MM.1S (cell line): ENCODE measurements around the gene KLF9.

Experiments used
- DNase-seq: peaks from one replicate; pipeline ENCODE4 v3.0.0-alpha.2; 2015
- H2AFZ ChIP-seq: fragments of 300-600 bp; sonication (generic); 2 replicates; pipeline ENCODE4 v1.6.0; 2016; ENCODE audit warnings: antibody characterized with exemption, low read length
- H3F3A ChIP-seq: fragments of 300-600 bp; sonication (generic); 2 replicates; pipeline ENCODE4 v1.6.1; 2016; ENCODE audit warnings: mild to moderate bottlenecking, antibody characterized with exemption, low read length, moderate library complexity, mixed read lengths; ENCODE audit not compliant: insufficient read depth
- H3K27ac ChIP-seq: fragments of 300-600 bp; sonication (generic); 2 replicates; pipeline ENCODE4 v1.5.1; 2016; ENCODE audit warnings: mild to moderate bottlenecking, low read length
- H3K27me3 ChIP-seq: fragments of 300-600 bp; sonication (generic); replicated peaks from 2 replicates; pipeline ENCODE4 v1.6.0; 2016; ENCODE audit warnings: low read length; ENCODE audit not compliant: insufficient read depth
- H3K36me3 ChIP-seq: fragments of 300-600 bp; sonication (generic); replicated peaks from 2 replicates; pipeline ENCODE4 v1.6.1; 2016; ENCODE audit warnings: mild to moderate bottlenecking, low read length, mixed read lengths; ENCODE audit not compliant: insufficient read depth
- H3K4me1 ChIP-seq: fragments of 300-600 bp; sonication (generic); 2 replicates; pipeline ENCODE4 v1.6.1; 2016; ENCODE audit warnings: low read length, mixed read lengths
- H3K4me2 ChIP-seq: fragments of 300-600 bp; sonication (generic); 2 replicates; pipeline ENCODE4 v1.6.0; 2016; ENCODE audit warnings: low read depth, low read length
- H3K4me3 ChIP-seq: fragments of 300-600 bp; sonication (generic); 2 replicates; pipeline ENCODE4 v1.5.1; 2016; ENCODE audit warnings: low read length, mixed read lengths
- H3K79me2 ChIP-seq: fragments of 300-600 bp; sonication (generic); 2 replicates; pipeline ENCODE4 v1.6.1; 2016; ENCODE audit warnings: mixed run types, low read length, mixed read lengths
- H3K9ac ChIP-seq: fragments of 300-600 bp; sonication (generic); 2 replicates; pipeline ENCODE4 v1.6.1; 2016; ENCODE audit warnings: low read length, mixed read lengths
- H3K9me2 ChIP-seq: fragments of 300-600 bp; sonication (generic); replicated peaks from 2 replicates; pipeline ENCODE4 v1.6.1; 2016; ENCODE audit warnings: mild to moderate bottlenecking, low read length, mixed read lengths; ENCODE audit not compliant: insufficient read depth
- H3K9me3 ChIP-seq: fragments of 300-600 bp; sonication (generic); replicated peaks from 2 replicates; pipeline ENCODE4 v1.6.1; 2016; ENCODE audit warnings: mild to moderate bottlenecking, low read length, mixed read lengths; ENCODE audit not compliant: insufficient read depth
- H4K20me1 ChIP-seq: fragments of 300-600 bp; sonication (generic); 2 replicates; pipeline ENCODE4 v1.6.1; 2016; ENCODE audit warnings: mild to moderate bottlenecking, low read length, moderate library complexity, mixed read lengths; ENCODE audit not compliant: insufficient read depth
- CTCF ChIP-seq: fragments of 300-600 bp; sonication (generic); IDR thresholded peaks from 2 replicates; pipeline ENCODE4 v1.5.1; 2016; ENCODE audit warnings: antibody characterized with exemption, low read length, mixed read lengths
- EZH2 ChIP-seq: fragments of 300-600 bp; sonication (generic); optimal IDR thresholded peaks from 2 replicates; pipeline ENCODE3; 2017; ENCODE audit warnings: low read depth, mild to moderate bottlenecking, antibody characterized with exemption, low read length, mixed read lengths
- EZH2phosphoT487 ChIP-seq: fragments of 300-600 bp; sonication (generic); IDR thresholded peaks from 2 replicates; pipeline ENCODE4 v1.6.1; 2018; ENCODE audit warnings: antibody characterized with exemption, low read length

The KLF9 gene

DNA sequence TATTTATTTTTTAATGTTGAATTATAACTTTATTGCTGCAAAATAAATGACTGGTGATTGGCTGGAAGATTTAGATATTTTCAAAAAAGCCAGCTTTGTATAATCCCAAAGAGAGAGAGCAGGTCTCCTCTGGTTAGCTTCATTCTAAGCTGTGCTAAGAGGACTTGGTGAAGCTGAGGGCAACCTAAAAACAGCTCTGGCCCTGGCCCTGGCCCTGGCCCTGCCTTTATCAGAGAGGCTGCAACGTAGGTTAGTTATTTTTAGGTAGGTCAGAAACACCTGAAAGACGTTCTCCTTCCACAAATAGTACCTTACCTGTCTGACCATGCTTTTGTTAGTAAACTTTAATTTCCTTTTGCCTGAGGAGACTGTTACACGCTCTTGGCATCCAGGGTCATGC, 58.7 kb downstream of the KLF9 start:
- H3K36me3 ChIP-seq = no peaks in the 10 kb centered on the region
- no peak overlapping the region for H3K9ac ChIP-seq
- no peaks in the 10 kb centered on the region for H4K20me1 ChIP-seq
- no peak overlapping the region for H2AFZ ChIP-seq
- H3K9me3 ChIP-seq = no peaks in the 10 kb centered on the region
- no peak overlapping the region for H3K4me3 ChIP-seq
- no peaks in the 10 kb centered on the region for H3K27me3 ChIP-seq
- no peaks in the 10 kb centered on the region for H3K9me2 ChIP-seq
- H3K4me2 ChIP-seq = no peak overlapping the region
- no peak for TF ChIP-seq EZH2phosphoT487
- H3F3A ChIP-seq = no peaks in the 10 kb centered on the region
- no peak for DNase-seq
- no peak overlapping the region for H3K27ac ChIP-seq
- no peaks in the 10 kb centered on the region for H3K79me2 ChIP-seq
- no peaks in the 10 kb centered on the region for H3K4me1 ChIP-seq

- TF ChIP-seq CTCF (peak; percentile 19), EZH2 (no peak), EZH2phosphoT487 (no peak)
- H3K27me3 ChIP-seq = no peaks in the 10 kb centered on the region
These were observed 61.7 kb downstream of the KLF9 start for GRCh38 chr9:70352802-70353201.

DNA sequence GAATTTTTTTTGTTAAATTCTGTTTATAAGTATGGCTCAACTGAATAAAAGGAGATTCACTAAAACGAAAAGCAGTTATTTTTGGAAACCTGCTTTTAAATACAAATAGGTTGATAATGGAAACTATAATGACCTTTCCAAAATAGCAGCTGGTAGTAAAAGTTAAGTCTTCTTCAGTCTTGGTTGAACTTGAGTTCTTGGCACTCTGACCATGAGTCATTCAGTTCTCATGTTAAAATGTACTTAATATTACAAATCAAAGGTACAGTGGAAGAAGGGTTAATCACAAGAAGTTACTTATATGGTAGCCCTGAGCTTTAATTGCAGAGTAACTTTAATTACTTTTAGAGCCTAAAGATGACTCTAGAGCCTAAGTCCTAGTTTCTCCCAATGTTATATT, 62.1 kb downstream of the KLF9 start:
- Histone ChIP-seq H3K4me1 (no peaks in the 10 kb centered on the region), H4K20me1 (no peaks in the 10 kb centered on the region), H3K9ac (no peak overlapping the region), H3F3A (no peaks in the 10 kb centered on the region), H3K27ac (no peak overlapping the region), H2AFZ (no peak overlapping the region), H3K79me2 (no peaks in the 10 kb centered on the region), H3K4me3 (no peak overlapping the region), H3K27me3 (no peaks in the 10 kb centered on the region), H3K9me3 (no peaks in the 10 kb centered on the region), H3K9me2 (no peaks in the 10 kb centered on the region), H3K36me3 (peaks cover 4% of the 10 kb centered on the region; the same call in 1 of the 2 replicates), H3K4me2 (no peak overlapping the region)
- TF ChIP-seq EZH2 (no peak), CTCF (no peak), EZH2phosphoT487 (no peak)
- no peak for DNase-seq

More at GRCh38 chr9:70352802-70353201, 61.7 kb downstream of the KLF9 start:
- H3K4me2 ChIP-seq = no peak overlapping the region
- H4K20me1 ChIP-seq = no peaks in the 10 kb centered on the region
- H3K79me2 ChIP-seq = no peaks in the 10 kb centered on the region
- peaks cover 4% of the 10 kb centered on the region; the same call in 1 of the 2 replicates for H3K36me3 ChIP-seq
- H3K9ac ChIP-seq = no peak overlapping the region
- H2AFZ ChIP-seq = no peak overlapping the region
- no peak overlapping the region for H3K4me3 ChIP-seq
- no peaks in the 10 kb centered on the region for H3K9me2 ChIP-seq
- no peaks in the 10 kb centered on the region for H3K9me3 ChIP-seq
- no peak for DNase-seq
- no peaks in the 10 kb centered on the region for H3F3A ChIP-seq
- H3K27ac ChIP-seq = no peak overlapping the region
- no peaks in the 10 kb centered on the region for H3K4me1 ChIP-seq

- TF ChIP-seq CTCF (no peak), EZH2phosphoT487 (no peak), EZH2 (no peak)
- Histone ChIP-seq H3K4me2 (no peak overlapping the region), H3F3A (no peaks in the 10 kb centered on the region), H3K4me1 (no peaks in the 10 kb centered on the region), H3K27me3 (no peaks in the 10 kb centered on the region), H2AFZ (no peak overlapping the region), H3K9ac (no peak overlapping the region), H3K9me3 (no peaks in the 10 kb centered on the region), H3K9me2 (no peaks in the 10 kb centered on the region), H4K20me1 (no peaks in the 10 kb centered on the region), H3K79me2 (no peaks in the 10 kb centered on the region), H3K4me3 (no peak overlapping the region), H3K27ac (no peak overlapping the region), H3K36me3 (peaks cover 4% of the 10 kb centered on the region)
- DNase-seq = no peak
These were observed 67.4 kb downstream of the KLF9 start for GRCh38 chr9:70347046-70347445.
